A549 (cell line): ENCODE results near the gene SLX9. TPM values are rescaled to one million over a fixed set of nuclear protein-coding genes. Genes with fewer than 3 reads are reported as not detected.

Experiments
- ATAC-seq, 2 experiments: fragments of 200-7000 bp in 1 of 2; fragments of >200 bp in 1 of 2; cut with Nextera tagmentation in 1 of 2; cut with Tn5 transposase in 1 of 2; 3 replicates each; pipeline versions ENCODE4 v1.8.0 to v1.9.1; 2018 to 2020; ENCODE audit warnings: mild to moderate bottlenecking in 1 of 2, moderate library complexity in 1 of 2
- CTCF ChIA-PET: fragments of 300-600 bp; sonication (Branson Sonifier 250); formaldehyde crosslinking; extraction: SDS; loops from one replicate; lab custom pipeline; 2021; ENCODE audit warnings: antibody characterized with exemption, inconsistent platforms; lab: Yijun Ruan, JAX
- POLR2A ChIA-PET: fragments of 350-600 bp; formaldehyde crosslinking; extraction: SDS; loops from one replicate; lab custom pipeline; 2021; ENCODE audit warnings: antibody characterized with exemption, inconsistent platforms; lab: Yijun Ruan, JAX
- DNase-seq, 2 experiments: peaks; one replicate each; pipeline versions ENCODE4 v3.0.0 to v3.0.0-alpha.2; 2011 to 2016; ENCODE audit warnings: low read depth in 1 of 2, low spot score in 1 of 2
- FAIRE-seq: peaks from 2 replicates; lab custom pipeline; 2011; peaks lifted over from hg19 to GRCh38; lab: Jason Lieb, UNC
- H3K27ac ChIP-seq, 2 experiments: fragments of >200 bp; sonication (Bioruptor Twin); formaldehyde crosslinking; 3 replicates each; pipeline ENCODE4 v1.5.1; 2016 to 2017
- H3K4me1 ChIP-seq: fragments of >200 bp; sonication (Bioruptor Twin); formaldehyde crosslinking; 3 replicates; pipeline ENCODE4 v1.6.1; 2016
- H3K4me2 ChIP-seq: fragments of >200 bp; sonication (Bioruptor Twin); formaldehyde crosslinking; 3 replicates; pipeline ENCODE4 v1.6.1; 2016
- H3K4me3 ChIP-seq: fragments of >200 bp; sonication (Bioruptor Twin); formaldehyde crosslinking; 3 replicates; pipeline ENCODE4 v1.5.1; 2016
- H3K9me3 ChIP-seq: fragments of >200 bp; sonication (Bioruptor Twin); formaldehyde crosslinking; 3 replicates; pipeline ENCODE4 v1.6.1; 2016
- ATOH8 ChIP-seq: fragments of 250-450 bp; sonication (Bioruptor Pico); IDR thresholded peaks from 2 replicates; pipeline ENCODE4 v1.5.0; 2020; ENCODE audit warnings: low read depth, mild to moderate bottlenecking, moderate library complexity
- BHLHE40 ChIP-seq: IDR thresholded peaks from 2 replicates; pipeline ENCODE4 v1.6.1; 2012; ENCODE audit warnings: low read depth, low read length, inconsistent platforms
- CBX8 ChIP-seq: fragments of 200-600 bp; sonication (generic); IDR thresholded peaks from 2 replicates; pipeline ENCODE4 v1.6.1; 2016
- CHD4 ChIP-seq: fragments of 200-600 bp; sonication (generic); IDR thresholded peaks from 2 replicates; pipeline ENCODE4 v1.6.1; 2016; ENCODE audit warnings: antibody characterized with exemption, mild to moderate bottlenecking, borderline replicate concordance
- CTCF ChIP-seq: fragments of >200 bp; sonication (Bioruptor Twin); formaldehyde crosslinking; IDR thresholded peaks from 3 replicates; pipeline ENCODE4 v1.5.1; 2016
- E2F6 ChIP-seq: IDR thresholded peaks from 2 replicates; pipeline ENCODE4 v1.6.1; 2012; ENCODE audit warnings: low read depth, borderline replicate concordance
- EHMT2 ChIP-seq: fragments of 200-600 bp; sonication (generic); IDR thresholded peaks from 2 replicates; pipeline ENCODE4 v1.6.1; 2016; ENCODE audit warnings: antibody characterized with exemption, low read depth, mild to moderate bottlenecking, moderate library complexity
- ESRRA ChIP-seq: fragments of 150-350 bp; IDR thresholded peaks from 2 replicates; pipeline ENCODE4 v1.6.1; 2014; ENCODE audit warnings: mild to moderate bottlenecking, low read length, borderline replicate concordance
- HOXA7 ChIP-seq: fragments of 250-450 bp; sonication (Bioruptor Pico); IDR thresholded peaks from 2 replicates; pipeline ENCODE4 v1.5.0; 2020; ENCODE audit warnings: mild to moderate bottlenecking, moderate library complexity
- HOXB13 ChIP-seq: fragments of 250-450 bp; sonication (Bioruptor Pico); IDR thresholded peaks from 2 replicates; pipeline ENCODE4 v1.5.0; 2020; ENCODE audit warnings: low read depth, mild to moderate bottlenecking, moderate library complexity
- MAX ChIP-seq: IDR thresholded peaks from 2 replicates; pipeline ENCODE4 v1.6.1; 2012
- PHF8 ChIP-seq: fragments of 200-600 bp; sonication (generic); IDR thresholded peaks from 2 replicates; pipeline ENCODE4 v1.6.1; 2016; ENCODE audit warnings: low read depth, mild to moderate bottlenecking, antibody characterized with exemption, moderate library complexity, borderline replicate concordance
- REST ChIP-seq: fragments of 200-600 bp; sonication (generic); IDR thresholded peaks from 2 replicates; pipeline ENCODE4 v1.6.1; 2016; ENCODE audit warnings: antibody characterized with exemption, mild to moderate bottlenecking, moderate library complexity
- SREBF2 ChIP-seq: fragments of 450-650 bp; IDR thresholded peaks from 2 replicates; pipeline ENCODE4 v1.6.1; 2014; ENCODE audit warnings: mild to moderate bottlenecking, moderate library complexity
- TP53 ChIP-seq: fragments of 250-450 bp; sonication (Bioruptor Pico); IDR thresholded peaks from 2 replicates; pipeline ENCODE4 v1.5.0; 2021; ENCODE audit warnings: mild to moderate bottlenecking, moderate library complexity
- ZNF302 ChIP-seq: fragments of 250-450 bp; sonication (Bioruptor Pico); IDR thresholded peaks from 2 replicates; pipeline ENCODE4 v1.9.0; 2021; ENCODE audit warnings: inconsistent platforms, mild to moderate bottlenecking, moderate library complexity
- WGBS: methylation state at CpG from one replicate; pipeline ENCODE4 v1.1.6; 2017; ENCODE audit errors: missing lambda C conversion rate; 5-methylcytosine and 5-hydroxymethylcytosine counted together
- polyA plus RNA-seq, 4 experiments: library from polyadenylated mRNA; depleted of rRNA in 3 of 4; stranded (reverse); fragments of >200 nt; fragmentation: RNase III in 1 of 4; extraction: RNeasy Plus Mini Kit Qiagen cat#74134 plus additional on column Dnase treatment in 1 of 4; gene quantifications; 2 replicates in 3 of 4; 3 replicates in 1 of 4; pipeline ENCODE4 v1.2.3, GENCODE V29; 2011 to 2017

The SLX9 gene
- polyA plus RNA-seq, 2 of the 4 experiments (the other 2 are of a cell fraction) = 26.9 to 40.6 TPM

- ATAC-seq (no peak; a peak in 2 of 6 replicates), FAIRE-seq (no peak), DNase-seq (no peak)
- TF ChIP-seq E2F6 = no peak
- TF ChIP-seq CBX8 = no peak
- no peak for TF ChIP-seq MAX
- TF ChIP-seq CHD4 = no peak
- no peak for TF ChIP-seq EHMT2
- no peak for TF ChIP-seq PHF8
- TF ChIP-seq CTCF = no peak
- TF ChIP-seq REST = no peak
- TF ChIP-seq TP53 (CRISPR knock-in tag) = no peak
- no peak for TF ChIP-seq HOXA7 (CRISPR knock-in tag)
- no peak for TF ChIP-seq HOXB13
- ChIA-PET CTCF (no interaction called here), POLR2A (no interaction called here)
- Histone ChIP-seq H3K4me1 (peaks cover 8% of the 10 kb centered on the region; the same call in 2 of the 3 replicates), H3K9me3 (no peaks in the 10 kb centered on the region), H3K4me3 (no peak overlapping the region), H3K27ac (peak overlapping the region in 1 of 2 experiments; percentile 28; a peak in 1 of 6 replicates), H3K4me2 (no peak overlapping the region)
- WGBS = 83% methylated on average over 10 of the region's 20 CpGs
Measured at GRCh38 chr21:44979687-44980561, 40.1 kb downstream of the SLX9 start.

GRCh38 chr21:44980562-44981489 lies 41.0 kb downstream of the SLX9 start:
- CTCF ChIA-PET = interaction anchor here (0.6 kb wide), 1 partner anchor 208 kb away, joined by 3 read pairs; no protein-coding TSS in a partner anchor
- TF ChIP-seq SREBF2 = no peak
- TF ChIP-seq BHLHE40 = no peak
- no peak for TF ChIP-seq ZNF302
- no peak for TF ChIP-seq ATOH8 (CRISPR knock-in tag)
- TF ChIP-seq ESRRA = no peak
- DNase-seq (no peak), FAIRE-seq (no peak), ATAC-seq (no peak)
- POLR2A ChIA-PET = no interaction called here
- 93% methylated on average over 22 of the region's 38 CpGs for WGBS
- no peak overlapping the region for H3K4me3 ChIP-seq
- H3K9me3 ChIP-seq = no peaks in the 10 kb centered on the region
- H3K4me1 ChIP-seq = peaks cover 8% of the 10 kb centered on the region; the same call in 2 of the 3 replicates
- H3K4me2 ChIP-seq = no peak overlapping the region
- H3K27ac ChIP-seq = peak overlapping the region in 1 of 2 experiments; percentile 28; a peak in 1 of 6 replicates
